Activated T-helper 1 cell treated with anti-CD3 and anti-CD28 coated beads, Interleukin-2, amount 50 U/mL, for 16 hours (primary cell): Measurements from ENCODE around the gene CCDC201.

Source experiments
- DNase-seq, 2 donors: peaks; one replicate each; pipeline ENCODE4 v3.0.0-alpha.2; 2020; ENCODE audit warnings: low read depth in 1 of 2, low spot score in 1 of 2

CCDC201 gene

GRCh38 chr7:45873035-45873354 is at the start of gene CCDC201:
Gene CCDC201 (minus strand): TSS chr7:45873082. CDS start chr7:45873007, 75 bp downstream.
- no peak for DNase-seq

GRCh38 chr7:45921699-45922519 is 49.0 kb upstream of the CCDC201 start:
- no peak for DNase-seq

- DNase-seq = no peak
These were observed 48.5 kb upstream of the CCDC201 start for GRCh38 chr7:45921381-45921698.

- DNase-seq = peak in 1 of 2 donors; percentile 19
These were observed 47.9 kb upstream of the CCDC201 start, which contains the start of gene IGFBP3 for GRCh38 chr7:45920502-45921380. Gene IGFBP3 (minus strand): TSS chr7:45921272. CDS start chr7:45921140, 132 bp downstream.

GRCh38 chr7:45919993-45920459 is 47.1 kb upstream of the CCDC201 start:
- DNase-seq = no peak

GRCh38 chr7:45919231-45919784 is 46.4 kb upstream of the CCDC201 start:
- DNase-seq = no peak

GRCh38 chr7:45918556-45918955 is 45.7 kb upstream of the CCDC201 start:
- DNase-seq = no peak

- peak; percentile 58 to 63 for DNase-seq
These were observed 44.8 kb upstream of the CCDC201 start for GRCh38 chr7:45917658-45918057.

- DNase-seq = no peak
These were observed 44.2 kb upstream of the CCDC201 start for GRCh38 chr7:45917064-45917463.

GRCh38 chr7:45915606-45916005 is 42.7 kb upstream of the CCDC201 start:
- no peak for DNase-seq

- no peak for DNase-seq
These were observed 42.0 kb upstream of the CCDC201 start for GRCh38 chr7:45914911-45915310.

GRCh38 chr7:45912972-45913371 is 40.1 kb upstream of the CCDC201 start:
- DNase-seq = no peak

GRCh38 chr7:45911311-45911710 is 38.4 kb upstream of the CCDC201 start:
- no peak for DNase-seq

- no peak for DNase-seq
These were observed 38.0 kb upstream of the CCDC201 start for GRCh38 chr7:45910855-45911254.

- no peak for DNase-seq
These were observed 36.7 kb upstream of the CCDC201 start for GRCh38 chr7:45909561-45909960.

- no peak for DNase-seq
These were observed 29.9 kb upstream of the CCDC201 start for GRCh38 chr7:45902820-45903219.

GRCh38 chr7:45901566-45901965 is 28.7 kb upstream of the CCDC201 start:
- DNase-seq = no peak

GRCh38 chr7:45898222-45898621 is 25.3 kb upstream of the CCDC201 start:
- DNase-seq = no peak

GRCh38 chr7:45897042-45897690 is 24.3 kb upstream of the CCDC201 start:
- DNase-seq = no peak

- no peak for DNase-seq
These were observed 21.8 kb upstream of the CCDC201 start for GRCh38 chr7:45894665-45895062.

- DNase-seq = no peak
These were observed 21.2 kb upstream of the CCDC201 start for GRCh38 chr7:45893996-45894664.
